D341Med (cell line): ENCODE measurements around the gene COPE.
"Not testable (repeated sequence)": the region's sequence is repeated elsewhere in the genome, so short reads cannot be mapped to it uniquely, and the experiment has no call there.

Experiments
- DNase-seq: peaks from one replicate; pipeline ENCODE4 v3.0.0; 2012; ENCODE audit warnings: low spot score

Gene COPE

DNA sequence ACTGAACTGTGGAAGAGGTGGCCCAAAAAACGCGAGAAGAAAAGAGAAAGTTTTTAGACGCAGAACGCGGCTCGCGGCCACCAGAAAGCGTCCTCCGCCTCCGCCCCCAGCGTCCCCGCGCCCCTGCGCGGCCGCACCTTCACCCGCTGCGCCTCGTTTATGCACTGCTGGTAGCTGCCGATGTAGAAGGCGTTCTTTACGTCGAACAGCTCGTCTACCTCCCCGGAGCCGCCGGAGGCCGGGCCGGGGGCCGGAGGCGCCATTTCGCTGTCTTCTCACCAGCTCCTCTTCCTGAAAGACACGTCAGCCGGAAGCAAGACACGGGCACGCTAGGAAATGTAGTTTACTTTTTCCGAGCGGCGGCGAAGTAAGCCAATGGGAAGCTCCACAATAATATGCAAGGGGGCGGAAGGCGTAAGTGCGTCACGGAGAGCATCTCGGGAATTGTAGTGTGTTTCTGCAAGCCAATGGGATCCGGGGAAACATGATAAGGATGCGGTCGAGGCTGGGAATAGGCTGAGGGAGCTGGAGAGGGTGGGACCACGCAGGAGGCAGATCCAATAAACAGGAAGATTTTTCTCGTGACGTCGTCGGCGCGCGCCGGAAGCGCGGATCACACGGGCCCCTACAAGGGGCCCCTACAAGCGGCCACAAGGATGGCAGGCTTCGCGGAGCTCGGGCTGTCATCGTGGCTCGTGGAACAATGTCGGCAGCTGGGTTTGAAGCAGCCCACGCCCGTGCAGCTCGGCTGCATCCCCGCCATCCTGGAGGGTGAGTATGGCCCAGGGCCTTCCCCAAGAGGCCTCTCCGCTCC is at the start of gene COPE, which contains the start of gene DDX49:
TSS of gene COPE (minus strand) at position 302 of the 814 bp plus-strand sequence. CDS start at position 263, 39 bp downstream.
TSS of gene DDX49 (plus strand) at position 630 of the 814 bp plus-strand sequence. CDS start at position 657, 27 bp downstream.
- peak; percentile 95 for DNase-seq

DNA sequence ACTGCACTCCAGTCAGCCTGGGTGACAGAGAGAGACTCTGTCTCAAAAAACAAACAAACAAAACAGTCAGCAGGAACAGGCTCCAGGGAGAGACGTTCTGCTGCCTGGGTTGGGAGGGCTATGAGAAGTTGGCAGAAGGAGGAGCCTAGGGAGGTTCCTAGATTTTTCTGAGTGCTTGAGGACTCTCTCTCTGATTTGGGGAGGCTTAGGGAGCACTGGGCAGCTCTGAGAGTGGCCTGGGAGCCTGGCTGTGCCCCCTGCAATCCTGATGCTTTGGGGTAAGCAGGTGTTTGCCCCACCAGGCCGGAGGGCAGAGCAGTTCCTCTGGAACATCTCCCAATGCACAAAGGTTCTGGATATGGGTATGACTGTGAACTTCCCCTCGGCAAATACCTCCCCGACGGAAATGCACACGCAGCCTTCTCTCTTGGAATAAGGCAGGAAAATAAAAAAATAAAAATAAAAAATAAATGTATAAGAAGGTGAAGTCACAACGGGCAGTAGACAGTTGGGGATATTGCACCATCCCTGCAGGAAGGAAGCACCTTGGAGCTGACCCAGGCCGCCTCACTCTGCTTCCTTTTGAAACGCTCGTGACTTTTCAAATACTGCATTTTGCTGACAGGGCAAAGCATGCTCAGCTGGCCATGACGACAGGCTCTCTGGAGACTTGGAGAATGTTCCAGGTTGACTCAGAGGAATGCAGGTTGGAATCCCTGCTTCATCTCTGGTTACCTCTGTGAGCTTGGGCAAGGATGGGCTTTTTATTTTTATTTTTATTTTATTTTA is 48.4 kb upstream of the COPE start:
- DNase-seq = no peak

DNA sequence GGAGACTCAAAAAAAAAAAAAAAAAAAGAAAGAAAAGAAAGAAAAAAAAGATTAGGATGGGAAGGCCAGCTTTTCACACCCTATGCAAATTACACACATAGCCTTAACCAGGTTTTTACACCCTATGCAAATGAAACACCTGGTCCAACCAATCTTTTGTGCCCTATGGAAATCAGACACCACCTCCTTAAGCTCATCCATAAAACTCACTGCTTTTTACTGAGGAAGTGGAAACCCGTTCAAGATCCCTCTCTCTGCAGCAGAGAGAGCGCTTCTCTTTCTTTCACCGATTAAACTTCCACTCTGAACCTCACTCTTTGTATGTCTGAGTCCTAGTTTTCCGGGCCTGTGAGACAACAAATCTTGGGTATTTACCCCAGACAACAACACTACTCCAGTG is 47.1 kb upstream of the COPE start:
- no peak for DNase-seq

DNA sequence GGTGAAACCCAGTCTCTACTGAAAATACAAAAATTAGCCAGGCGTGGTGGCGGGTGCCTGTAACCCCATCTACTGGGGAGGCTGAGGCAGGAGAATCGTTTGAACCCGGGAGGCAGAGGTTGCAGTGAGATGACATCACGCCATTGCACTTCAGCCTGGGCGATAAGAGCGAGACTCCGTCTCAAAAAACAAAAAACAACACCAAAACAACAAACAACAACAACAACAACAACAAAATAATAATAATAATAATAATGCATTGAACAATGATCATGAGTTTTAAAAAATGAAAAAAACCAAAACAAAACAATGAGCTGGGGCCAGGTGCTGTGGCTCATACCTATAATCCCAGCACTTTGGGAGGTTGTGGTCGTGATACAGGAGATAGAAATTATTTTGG is 44.9 kb upstream of the COPE start:
- no peak for DNase-seq

DNA sequence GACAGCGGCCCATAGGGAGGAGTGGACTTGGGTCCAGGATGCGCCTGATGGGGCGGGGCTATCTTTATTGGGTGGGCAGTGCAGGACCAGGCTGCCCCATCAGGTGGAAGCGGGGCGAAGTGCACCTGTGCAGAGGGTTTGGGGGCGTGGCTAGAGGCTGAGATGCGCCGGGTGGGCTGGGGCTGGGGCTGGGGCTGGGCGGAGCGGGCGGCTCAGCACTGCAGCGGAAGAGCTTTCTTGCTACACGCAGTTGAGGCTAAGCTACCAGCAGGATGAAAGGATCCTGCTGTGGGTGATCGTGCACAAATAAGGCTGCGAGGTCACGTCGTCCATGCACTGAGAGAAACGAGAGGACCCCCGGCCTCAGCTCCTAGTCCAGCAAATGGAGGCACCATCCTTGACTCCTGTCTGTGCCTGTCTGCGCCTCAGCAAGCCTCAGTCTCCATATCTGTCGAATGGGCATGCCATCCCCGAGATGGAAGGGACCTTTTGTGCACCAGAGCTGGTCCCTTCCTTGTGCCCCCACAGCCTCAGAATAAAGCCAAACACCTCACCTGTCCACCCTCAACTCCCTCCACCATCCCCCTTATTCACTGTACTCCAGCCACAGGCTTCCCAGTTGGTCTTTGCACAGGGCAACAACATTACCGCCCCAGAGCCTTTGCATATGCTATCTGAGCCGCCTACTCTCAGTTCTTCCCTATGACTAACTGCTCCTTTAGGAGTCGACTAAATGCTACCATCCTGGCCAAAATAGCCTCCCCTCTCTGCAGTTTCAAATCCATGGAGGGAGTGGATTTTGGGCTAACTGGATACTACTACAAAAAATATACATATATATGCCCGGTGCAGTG is 42.8 kb upstream of the COPE start:
- no peak for DNase-seq

DNA sequence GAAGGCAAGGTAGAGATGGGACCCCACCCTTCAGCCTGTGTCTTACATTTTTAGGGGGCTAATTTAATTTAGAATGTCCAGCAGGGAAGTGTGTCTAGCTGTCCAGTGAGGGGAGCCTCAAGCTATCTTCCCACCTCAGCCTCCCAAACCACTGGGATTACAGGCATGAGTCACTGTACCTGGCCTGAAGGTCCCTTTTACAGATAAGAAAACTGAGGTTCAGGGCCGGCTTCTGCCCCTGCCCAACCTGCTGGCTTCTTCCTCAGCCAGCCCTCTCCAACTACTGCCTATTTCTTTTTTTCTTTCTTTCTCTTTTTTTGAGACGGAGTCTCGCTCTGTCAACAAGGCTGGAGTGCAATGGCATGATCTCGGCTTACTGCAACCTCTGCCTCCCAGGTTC is 41.2 kb upstream of the COPE start:
- DNase-seq = no peak

DNA sequence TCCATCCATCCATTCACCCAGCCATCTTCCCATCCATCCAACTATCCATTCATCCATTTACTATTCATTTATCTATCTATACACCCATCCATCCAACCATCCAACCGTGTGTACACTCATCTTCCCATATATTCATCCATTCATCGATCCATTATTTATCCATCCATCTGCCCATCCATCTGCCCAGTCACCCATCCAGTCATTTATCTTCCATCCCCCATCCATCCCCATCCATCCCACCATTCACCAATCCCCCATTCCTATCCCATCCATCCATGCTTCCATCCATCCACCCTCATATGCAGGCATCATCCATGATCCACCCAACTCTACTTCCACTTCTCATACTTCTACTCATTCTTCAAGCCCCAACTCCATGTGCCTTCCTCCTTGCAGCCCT is 35.9 kb upstream of the COPE start:
- DNase-seq = no peak

DNA sequence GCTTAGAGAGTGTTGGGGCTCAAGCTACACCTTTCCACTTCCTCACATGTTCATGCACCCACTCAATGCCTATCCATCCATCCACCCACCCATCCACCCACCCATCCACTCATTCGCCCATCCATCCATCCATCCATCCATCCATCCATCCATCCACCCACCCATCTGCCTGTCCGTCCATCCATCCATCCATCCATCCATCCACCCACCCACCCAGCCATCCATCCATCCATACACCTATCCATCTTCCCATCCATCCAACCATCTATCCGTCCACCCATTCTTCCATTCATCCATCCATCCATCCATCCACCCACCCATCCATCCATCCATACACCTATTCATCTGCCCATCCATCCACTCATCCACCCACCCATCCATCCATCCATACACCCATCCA is 34.9 kb upstream of the COPE start:
- no peak for DNase-seq

DNA sequence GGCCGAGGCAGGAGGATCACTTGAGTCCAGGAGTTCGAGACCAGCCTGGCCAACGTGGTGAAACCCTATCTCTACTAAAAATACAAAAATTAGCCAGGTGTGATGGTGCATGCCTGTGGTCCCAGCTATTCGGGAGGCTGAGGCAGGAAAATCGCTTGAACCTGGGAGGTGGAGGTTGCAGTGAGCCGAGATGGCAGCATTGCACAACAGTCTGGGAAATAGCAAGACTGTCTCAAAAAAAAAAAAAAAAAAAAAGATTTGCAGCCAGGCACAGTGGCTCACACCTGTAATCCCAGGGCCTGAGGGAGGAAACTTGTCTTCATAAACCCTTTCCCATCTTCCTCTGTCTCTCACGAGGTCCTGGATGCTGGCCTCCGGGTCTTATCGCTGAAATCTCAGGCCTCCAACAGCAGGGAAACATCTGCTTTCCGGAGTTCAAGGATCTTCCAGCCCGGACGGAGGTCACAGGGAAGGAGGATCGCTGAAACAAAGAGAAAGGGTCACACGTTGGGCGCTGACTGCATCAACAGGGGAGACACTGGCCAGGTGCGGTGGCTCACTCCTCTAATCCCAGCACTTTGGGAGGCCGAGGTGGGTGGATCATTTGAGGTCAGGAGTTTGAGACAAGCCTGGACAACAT is 33.3 kb upstream of the COPE start:
- DNase-seq = not testable (repeated sequence)

DNA sequence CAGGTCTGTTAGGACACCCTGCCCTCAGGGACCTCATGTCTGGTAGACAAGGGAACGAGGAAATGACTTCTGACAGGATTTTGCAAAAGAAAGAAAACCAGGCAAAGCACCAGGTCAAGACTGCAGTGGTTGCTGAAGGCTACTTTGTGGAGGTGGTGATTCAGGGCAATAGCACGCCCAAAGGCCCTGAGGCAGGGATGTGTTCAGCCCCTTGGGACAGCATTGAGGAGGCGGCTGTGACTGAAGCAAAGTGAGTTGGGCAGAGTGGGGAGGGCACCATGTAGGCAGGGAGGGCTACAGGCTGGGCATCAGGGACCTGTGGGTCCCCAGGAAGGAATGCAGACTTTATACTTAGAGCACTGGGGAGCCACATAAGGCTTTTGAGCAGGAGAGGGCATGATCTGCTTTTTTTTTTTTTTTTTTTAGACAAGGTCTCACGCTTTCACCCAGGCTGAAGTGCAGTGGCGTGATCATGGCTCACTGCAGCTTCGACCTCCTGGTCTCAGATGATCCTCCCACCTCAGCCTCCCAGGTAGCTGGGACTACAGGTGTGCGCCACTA is 32.6 kb upstream of the COPE start:
- no peak for DNase-seq

DNA sequence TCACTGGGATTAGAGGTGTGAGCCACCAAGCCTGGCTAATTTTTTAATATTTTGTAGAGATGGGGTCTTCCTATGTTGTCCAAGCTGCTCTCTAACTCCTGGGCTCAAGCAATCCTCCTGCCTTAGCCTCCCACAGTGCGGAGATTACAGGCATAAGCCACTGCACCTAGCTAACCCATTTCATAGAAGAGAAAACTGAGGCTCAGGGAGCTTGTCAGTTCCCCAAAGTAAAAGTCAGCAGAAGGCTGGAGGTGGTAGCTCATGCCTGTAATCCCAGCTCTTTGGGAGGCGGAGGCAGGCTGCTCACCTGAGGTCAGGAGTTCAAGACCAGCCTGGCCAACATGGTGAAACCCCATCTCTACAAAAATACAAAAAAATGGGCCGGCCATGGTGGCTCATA is 30.7 kb upstream of the COPE start:
- DNase-seq = no peak

DNA sequence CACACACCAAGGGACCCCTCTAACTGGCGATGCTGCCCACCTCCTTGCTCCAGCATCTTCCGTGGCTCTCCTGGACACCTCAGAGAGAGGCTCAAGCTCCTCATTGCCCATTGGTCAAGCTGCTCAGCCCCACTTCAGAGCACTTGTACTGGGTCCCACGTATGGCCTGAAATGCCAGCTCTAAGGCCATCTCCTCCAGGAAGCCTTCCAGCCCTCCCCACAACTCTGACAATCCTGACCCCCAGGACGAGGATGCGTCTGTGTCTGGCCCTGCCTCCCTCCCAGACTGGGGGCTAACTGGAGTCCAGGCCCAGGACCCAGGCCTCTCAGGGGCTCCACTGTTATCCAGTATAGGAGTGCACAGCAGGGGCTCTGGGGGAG is 29.8 kb upstream of the COPE start:
- DNase-seq = no peak

DNA sequence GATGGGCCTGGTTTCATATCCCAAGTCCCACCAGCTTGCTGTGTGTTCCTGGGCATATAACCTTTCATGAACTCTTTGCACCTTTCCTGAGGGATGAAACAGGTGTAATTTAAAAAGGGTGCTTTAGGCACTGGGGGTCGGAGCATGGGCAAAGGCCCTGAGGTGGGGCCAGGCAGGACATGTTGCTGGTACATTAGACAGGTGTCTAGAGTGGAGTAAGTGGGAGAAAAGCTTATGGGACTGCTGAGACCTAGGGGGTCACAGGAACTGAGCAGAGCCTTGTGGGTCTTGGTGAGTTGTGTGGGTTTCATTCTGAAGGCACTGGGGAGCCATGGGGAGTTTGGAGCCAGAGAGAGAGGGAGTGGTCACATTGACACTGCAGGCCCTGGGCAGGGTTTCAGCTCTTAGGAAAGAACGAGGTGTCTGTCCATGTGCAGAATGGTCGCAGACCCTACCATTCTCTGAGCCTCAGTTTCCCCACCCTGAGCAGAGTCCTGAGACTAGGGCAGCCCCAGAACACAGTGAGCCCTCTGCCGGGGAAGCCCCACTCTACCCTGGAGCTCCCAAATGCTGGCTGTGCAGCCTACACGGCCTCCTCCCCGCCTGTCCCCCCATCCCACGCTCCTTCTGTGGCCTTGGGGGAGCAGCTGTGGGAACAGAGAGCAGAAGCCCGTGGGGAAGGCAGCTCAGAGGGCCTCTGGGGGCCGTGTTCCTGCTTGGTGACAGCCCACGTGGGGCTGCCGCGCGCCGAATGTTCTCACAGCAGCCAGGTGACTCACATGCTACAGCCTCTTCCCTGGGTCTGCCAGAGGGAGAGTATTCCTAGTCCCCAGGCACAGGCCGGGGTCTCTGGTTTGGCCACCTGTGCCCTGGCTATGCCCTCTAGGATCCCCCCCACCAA is 29.1 kb upstream of the COPE start:
- DNase-seq = no peak

DNA sequence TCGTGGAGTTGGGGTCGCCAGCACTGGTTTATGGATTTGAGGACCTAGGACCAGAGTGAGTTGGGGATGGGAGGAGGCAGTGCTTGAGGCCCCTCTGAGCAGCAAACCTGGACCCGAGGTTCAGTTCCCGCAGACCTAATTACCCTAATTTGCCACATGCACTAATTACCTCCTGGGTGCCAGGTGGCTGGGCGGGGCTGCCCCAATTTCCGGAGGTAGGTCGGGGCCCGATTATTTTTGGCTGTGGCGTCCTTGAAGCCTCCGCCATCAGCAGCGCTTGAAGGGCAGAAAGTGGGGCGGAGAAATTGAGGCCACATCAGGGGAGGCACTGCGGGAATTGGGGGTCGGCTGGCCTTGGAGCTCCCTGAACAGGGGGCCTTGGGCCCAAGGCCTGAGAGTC is 27.7 kb upstream of the COPE start:
- no peak for DNase-seq

DNA sequence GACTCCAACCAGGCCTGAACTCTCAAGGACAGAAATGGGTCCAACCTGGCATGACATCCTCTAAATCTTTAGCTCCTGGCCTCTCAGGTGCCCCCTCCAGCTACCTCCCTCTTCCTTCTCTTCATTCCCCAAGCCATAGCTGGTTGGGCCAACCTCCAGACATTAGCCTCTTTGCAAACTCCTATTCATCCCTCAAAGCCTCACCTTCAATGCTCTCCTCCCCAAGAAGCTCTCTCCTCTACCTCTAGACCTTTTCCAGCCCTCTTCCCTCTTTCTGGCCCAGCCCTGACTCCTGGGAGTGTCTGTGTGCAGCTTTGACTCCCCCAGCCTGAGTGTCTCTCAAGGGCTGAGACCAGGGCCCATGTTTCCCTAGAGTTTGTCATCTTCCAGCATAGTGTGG is 27.1 kb upstream of the COPE start:
- DNase-seq = no peak

DNA sequence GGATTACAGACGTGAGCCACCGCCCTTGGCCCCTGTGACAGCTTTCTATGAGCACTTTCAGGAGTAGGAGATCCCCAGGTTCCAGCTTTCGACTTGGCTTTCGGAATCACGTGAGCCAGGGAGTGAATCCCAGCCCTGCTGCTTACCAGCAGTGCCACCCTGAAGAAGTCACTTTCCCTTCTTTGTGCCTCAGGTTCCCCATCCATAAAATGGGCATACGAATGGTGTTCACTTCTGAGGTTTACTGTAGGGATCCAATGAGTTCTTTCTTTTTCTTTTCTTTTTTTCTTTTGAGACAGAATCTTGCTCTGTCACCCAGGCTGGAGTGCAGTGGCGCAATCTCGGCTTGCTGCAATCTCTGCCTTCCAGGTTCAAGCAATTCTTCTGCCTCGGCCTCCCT is 26.1 kb upstream of the COPE start:
- DNase-seq = no peak

DNA sequence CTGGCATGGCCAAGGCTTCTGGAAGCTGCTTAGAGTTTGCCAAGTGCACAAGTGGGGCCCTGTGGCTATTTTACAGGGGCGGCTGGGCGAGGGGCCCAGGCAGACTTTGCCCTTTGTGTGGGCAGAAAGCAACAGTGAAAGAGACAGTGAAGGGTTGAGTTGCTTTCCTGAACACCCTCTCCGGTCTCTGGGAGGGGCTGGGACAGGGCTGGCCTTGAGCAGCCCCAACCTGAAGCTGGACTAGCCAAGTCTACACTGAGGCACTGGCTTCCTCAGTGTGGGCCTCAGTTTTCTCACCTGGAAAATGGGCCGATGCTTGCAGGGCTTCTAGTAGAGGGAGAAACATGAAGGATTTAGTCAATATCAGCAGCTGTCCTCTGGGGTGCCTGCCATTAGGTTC is 24.3 kb upstream of the COPE start:
- DNase-seq = no peak

DNA sequence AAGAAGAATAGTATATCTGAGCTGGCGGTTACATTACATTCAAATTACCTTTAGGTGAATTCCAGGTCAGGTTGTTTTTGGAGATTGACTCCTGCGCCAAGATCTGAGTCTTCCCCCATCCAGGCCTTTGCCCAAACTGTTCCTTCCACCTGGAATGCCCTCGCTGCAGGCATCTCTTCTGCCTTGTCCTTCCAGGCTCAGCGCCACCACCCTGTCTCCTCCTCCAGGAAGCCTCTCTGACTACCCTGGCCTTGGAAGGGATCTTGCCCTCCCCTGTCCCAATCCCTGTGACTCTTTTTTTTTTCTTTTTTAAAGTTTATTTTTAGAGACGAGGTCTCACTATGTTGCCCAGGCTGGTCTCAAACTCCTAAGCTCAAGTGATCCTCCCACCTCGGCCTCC is 23.5 kb upstream of the COPE start:
- DNase-seq = no peak

DNA sequence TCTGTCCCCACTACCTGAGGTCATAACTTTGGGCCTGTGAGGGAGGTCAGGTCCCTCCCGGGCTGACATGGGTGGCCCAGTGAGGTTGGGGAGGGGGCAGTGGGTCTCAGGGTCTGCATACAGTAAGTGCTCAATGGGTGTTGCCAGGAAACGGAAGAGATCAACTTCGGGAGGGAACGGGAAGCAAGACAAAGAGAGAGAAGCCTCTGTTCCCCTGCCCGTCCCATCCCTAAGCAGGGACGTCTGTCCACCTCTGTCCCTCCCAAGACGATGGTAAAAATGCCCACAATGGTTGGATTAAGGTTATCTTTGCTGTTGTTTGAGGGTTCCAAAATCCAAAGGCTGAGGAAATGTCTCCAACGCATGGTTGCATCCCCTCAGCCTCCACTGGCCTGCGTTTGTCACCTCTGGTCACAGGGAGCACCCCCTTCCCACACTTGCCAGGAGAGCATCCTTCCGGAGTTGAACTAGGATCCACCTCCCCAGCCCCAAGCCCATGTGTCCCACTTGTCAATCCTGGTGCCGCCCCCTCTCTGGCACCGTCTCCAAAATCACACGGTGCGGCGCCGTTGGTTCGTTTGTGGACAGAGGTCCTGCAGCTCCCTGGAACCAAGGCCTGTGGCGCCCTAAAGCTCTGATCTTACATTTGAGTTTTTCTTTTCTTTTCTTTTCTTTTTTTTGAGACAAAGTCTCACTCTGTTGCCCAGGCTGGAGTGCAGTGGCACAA is 22.6 kb upstream of the COPE start:
- DNase-seq = no peak
